ENCODE results near the gene PTGS1.

Gene PTGS1

GRCh38 chr9:122444041-122444733 is 73.4 kb downstream of the PTGS1 start:
- Histone ChIP-seq H4K20me1 (ENCODE audit: insufficient read depth, low read length, poor library complexity, severe bottlenecking) (no peaks in the 10 kb centered on the region), H3K9me3 (ENCODE audit: insufficient read depth, low read depth, low read length) (no peaks in the 10 kb centered on the region), H3K4me2 (ENCODE audit: low read depth, low read length, poor library complexity, severe bottlenecking) (no peak overlapping the region), H3F3A (ENCODE audit: low read depth) (no peaks in the 10 kb centered on the region), H3K36me3 (ENCODE audit: insufficient read depth, low read length) (no peaks in the 10 kb centered on the region), H2AFZ (ENCODE audit: low read length) (no peak overlapping the region), H3K4me1 (ENCODE audit: insufficient read depth, low read length, poor library complexity, severe bottlenecking) (no peaks in the 10 kb centered on the region), H3K79me2 (ENCODE audit: insufficient read depth, low read length) (no peaks in the 10 kb centered on the region), H3K4me3 (ENCODE audit: low read length, poor library complexity, severe bottlenecking) (no peak overlapping the region), H3K27me3 (ENCODE audit: insufficient read depth, low read length, poor library complexity, severe bottlenecking) (peaks cover 15% of the 10 kb centered on the region), H3K9ac (ENCODE audit: low read depth, low read length, poor library complexity, severe bottlenecking) (no peak overlapping the region), H3K9me2 (replicated peaks; ENCODE audit: low read depth, low read length) (no peaks in the 10 kb centered on the region)
- no peak for TF ChIP-seq EZH2phosphoT487 (IDR thresholded peaks at IDR 0.05; ENCODE audit: borderline replicate concordance)
- TF ChIP-seq CTCF (conservative IDR thresholded peaks at IDR 0.05; ENCODE audit: low read length): no peak

Measured in Loucy (cell line).